Measurements from ENCODE around the gene LIPT1. TPM values are rescaled to one million over a fixed set of nuclear protein-coding genes. Genes with fewer than 3 reads are reported as not detected.

The LIPT1 gene
- total RNA-seq, 1 donor from 2014 or later = 7.9 TPM

DNA sequence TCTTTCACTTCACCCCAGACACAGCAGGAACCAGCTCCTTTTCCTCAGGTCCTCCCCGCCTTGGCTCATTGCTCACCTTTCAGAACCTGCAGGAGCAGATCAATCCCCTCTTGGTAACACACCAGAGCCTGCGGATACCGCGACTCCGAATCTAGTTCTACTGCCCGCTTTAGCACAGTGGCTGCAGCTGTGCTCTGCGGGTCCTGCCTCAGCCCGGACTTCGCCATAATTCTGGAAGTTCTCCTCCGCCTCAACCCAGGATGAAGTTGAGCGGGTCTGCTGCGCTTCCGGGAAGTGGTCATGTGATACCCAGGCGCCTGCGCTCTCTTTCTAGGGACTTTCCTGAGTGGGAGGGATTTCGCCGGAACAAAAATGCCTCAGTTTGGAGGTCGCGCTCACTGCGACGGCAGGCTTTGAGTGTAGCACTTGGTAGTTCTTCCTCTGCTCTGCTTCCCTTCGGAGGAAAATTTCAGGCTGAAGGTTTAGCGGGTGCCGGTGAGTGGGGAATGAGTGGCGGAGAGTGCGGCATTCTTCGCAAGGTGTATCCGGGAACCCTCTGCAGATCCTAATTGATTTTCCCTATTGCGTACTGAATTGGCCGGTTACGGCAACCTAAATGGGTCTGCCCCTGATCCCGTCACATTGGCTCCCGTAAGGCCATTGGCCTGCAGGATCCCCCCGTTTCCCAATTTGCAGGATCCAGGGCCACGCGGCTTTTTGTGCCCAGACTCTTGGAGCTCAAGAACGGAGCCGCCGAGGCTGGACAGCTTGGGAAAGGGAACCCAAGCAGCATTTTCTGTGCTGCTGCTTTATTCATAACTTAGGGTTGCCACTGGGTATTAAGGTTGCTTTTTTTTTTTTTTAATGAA, 26.2 kb downstream of the LIPT1 start, which contains the start of the genes MITD1 and MRPL30:
Gene MITD1 (minus strand): TSS at position 304 of the 869 bp plus-strand sequence. CDS start 77 bp downstream, at position 227.
Gene MRPL30 (plus strand): TSS at position 430 of the 869 bp plus-strand sequence. CDS start 5,020 bp downstream, outside the sequence.
- H3K4me3 ChIP-seq = peak within 1 kb of the TSS; percentile 87
- no peaks in the 10 kb centered on the region for H3K9me3 ChIP-seq (replicated peaks)
- intact Hi-C loops (cut with micrococcal nuclease) = no loop called here
- H3K36me3 ChIP-seq = peaks cover 6% of the 10 kb centered on the region
- peak within 1 kb of the TSS; percentile 84 for H3K27ac ChIP-seq (replicated peaks)
- H3K27me3 ChIP-seq (ENCODE audit: low read depth) = no peaks in the 10 kb centered on the region
- TF ChIP-seq, protein P1, sequence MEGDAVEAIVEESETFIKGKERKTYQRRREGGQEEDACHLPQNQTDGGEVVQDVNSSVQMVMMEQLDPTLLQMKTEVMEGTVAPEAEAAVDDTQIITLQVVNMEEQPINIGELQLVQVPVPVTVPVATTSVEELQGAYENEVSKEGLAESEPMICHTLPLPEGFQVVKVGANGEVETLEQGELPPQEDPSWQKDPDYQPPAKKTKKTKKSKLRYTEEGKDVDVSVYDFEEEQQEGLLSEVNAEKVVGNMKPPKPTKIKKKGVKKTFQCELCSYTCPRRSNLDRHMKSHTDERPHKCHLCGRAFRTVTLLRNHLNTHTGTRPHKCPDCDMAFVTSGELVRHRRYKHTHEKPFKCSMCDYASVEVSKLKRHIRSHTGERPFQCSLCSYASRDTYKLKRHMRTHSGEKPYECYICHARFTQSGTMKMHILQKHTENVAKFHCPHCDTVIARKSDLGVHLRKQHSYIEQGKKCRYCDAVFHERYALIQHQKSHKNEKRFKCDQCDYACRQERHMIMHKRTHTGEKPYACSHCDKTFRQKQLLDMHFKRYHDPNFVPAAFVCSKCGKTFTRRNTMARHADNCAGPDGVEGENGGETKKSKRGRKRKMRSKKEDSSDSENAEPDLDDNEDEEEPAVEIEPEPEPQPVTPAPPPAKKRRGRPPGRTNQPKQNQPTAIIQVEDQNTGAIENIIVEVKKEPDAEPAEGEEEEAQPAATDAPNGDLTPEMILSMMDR (IDR thresholded peaks at IDR 0.05; ENCODE audit: borderline replicate concordance) = no peak
- peaks cover 58% of the 10 kb centered on the region for H3K4me1 ChIP-seq
- peak; percentile 90 for DNase-seq

DNA sequence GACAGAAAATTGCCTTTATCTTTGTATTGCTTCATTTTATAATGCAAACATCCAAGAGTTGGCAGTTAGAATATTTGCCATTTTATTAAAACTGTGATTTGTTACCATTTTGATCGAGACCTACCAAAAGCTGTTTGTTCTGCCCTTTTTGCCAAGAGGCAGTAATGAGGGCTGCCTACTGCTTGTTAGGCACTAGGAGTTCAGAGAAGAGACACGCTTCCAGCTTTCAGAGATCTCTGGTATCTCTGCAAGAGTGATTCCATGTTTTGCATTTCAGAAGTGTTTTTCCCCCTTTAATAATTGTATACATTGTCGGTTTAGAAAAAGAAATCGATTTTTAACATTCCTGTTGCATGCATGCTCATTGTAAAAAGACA, 26.8 kb downstream of the LIPT1 start:
- Histone ChIP-seq H3K27ac (replicated peaks) (peak overlapping the region; percentile 84), H3K36me3 (peaks cover 6% of the 10 kb centered on the region), H3K4me3 (peak overlapping the region; percentile 87), H3K9me3 (replicated peaks) (no peaks in the 10 kb centered on the region), H3K27me3 (ENCODE audit: low read depth) (no peaks in the 10 kb centered on the region), H3K4me1 (peaks cover 58% of the 10 kb centered on the region)
- intact Hi-C loops (cut with micrococcal nuclease) = no loop called here
- no peak for DNase-seq
- TF ChIP-seq, protein P1 (IDR thresholded peaks at IDR 0.05; ENCODE audit: borderline replicate concordance) = no peak

DNA sequence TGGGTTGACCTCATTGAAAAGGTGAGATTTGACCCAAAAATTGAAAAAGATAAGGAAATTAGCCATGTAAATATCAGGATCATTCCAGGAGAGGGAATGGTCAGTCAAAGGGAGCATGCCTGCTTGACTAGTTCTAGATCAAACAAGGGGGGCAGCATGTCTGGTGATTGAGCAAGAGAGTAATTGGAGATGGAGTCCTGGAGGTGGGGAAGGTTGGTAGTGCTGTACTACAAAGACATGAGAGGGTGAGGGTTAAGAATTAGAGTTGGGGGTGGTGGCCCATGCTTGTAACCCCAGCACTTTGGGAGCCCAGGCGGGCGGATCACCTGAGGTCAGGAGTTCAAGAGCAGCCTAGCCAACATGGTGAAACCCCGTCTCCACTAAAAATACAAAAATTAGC, 28.3 kb downstream of the LIPT1 start:
- H3K4me1 ChIP-seq = peaks cover 58% of the 10 kb centered on the region
- H3K27ac ChIP-seq (replicated peaks) = no peak overlapping the region
- H3K4me3 ChIP-seq = no peak overlapping the region
- intact Hi-C loops (cut with micrococcal nuclease) = no loop called here
- DNase-seq = no peak
- TF ChIP-seq, protein P1 (IDR thresholded peaks at IDR 0.05; ENCODE audit: borderline replicate concordance) = no peak
- peaks cover 5% of the 10 kb centered on the region for H3K36me3 ChIP-seq
- H3K9me3 ChIP-seq (replicated peaks) = no peaks in the 10 kb centered on the region
- no peaks in the 10 kb centered on the region for H3K27me3 ChIP-seq (ENCODE audit: low read depth)

- intact Hi-C loops (cut with micrococcal nuclease) = no loop called here
- peaks cover 13% of the 10 kb centered on the region for H3K36me3 ChIP-seq
- no peak for DNase-seq
- TF ChIP-seq, protein P1 (IDR thresholded peaks at IDR 0.05; ENCODE audit: borderline replicate concordance) = no peak
- no peak overlapping the region for H3K27ac ChIP-seq (replicated peaks)
- H3K4me3 ChIP-seq = no peak overlapping the region
- H3K4me1 ChIP-seq = peaks cover 45% of the 10 kb centered on the region
- H3K27me3 ChIP-seq (ENCODE audit: low read depth) = no peaks in the 10 kb centered on the region
- H3K9me3 ChIP-seq (replicated peaks) = no peaks in the 10 kb centered on the region
Observed at GRCh38 chr2:99184811-99185210, 30.0 kb downstream of the LIPT1 start.

DNA sequence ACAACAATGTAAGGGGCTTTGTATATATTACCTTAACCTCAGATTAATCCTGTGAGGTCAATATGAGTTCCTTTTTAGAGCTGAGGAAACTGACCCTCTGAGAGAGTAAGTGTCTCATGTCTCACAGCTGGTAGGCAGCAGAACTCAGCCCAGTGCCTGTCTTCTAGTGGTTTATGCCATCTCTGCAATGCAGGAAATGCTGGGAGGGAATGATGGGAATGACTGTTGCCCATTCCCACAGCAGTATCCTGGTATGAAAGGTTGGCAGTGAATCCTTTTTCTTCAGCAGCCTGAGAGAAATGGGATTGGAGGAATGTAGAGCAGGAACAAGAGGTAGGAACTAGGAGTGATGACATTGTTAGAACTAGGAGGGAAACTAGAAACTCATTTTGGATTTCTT, 32.2 kb downstream of the LIPT1 start:
- DNase-seq = no peak
- Histone ChIP-seq H3K36me3 (peaks cover 33% of the 10 kb centered on the region), H3K27me3 (ENCODE audit: low read depth) (no peaks in the 10 kb centered on the region), H3K4me1 (peaks cover 25% of the 10 kb centered on the region), H3K27ac (replicated peaks) (no peak overlapping the region), H3K4me3 (no peak overlapping the region), H3K9me3 (replicated peaks) (no peaks in the 10 kb centered on the region)
- TF ChIP-seq, protein P1 (IDR thresholded peaks at IDR 0.05; ENCODE audit: borderline replicate concordance) = no peak
- intact Hi-C loops (cut with micrococcal nuclease) = no loop called here

Data from left ventricle myocardium inferior (tissue), 1 donor.